Peyer's patch (tissue), 4 donors: Measurements from ENCODE around the gene RNF217.

Source experiments
- CTCF ChIP-seq, 6 experiments: fragments of 450-650 bp in 4 of 6; fragments of 200-600 bp in 2 of 6; sonication (generic) in 1 of 6; IDR thresholded peaks; one replicate each; pipeline ENCODE4 v1.5.1; 2017 to 2019; ENCODE audit warnings: antibody characterized with exemption in 6 of 6, mild to moderate bottlenecking in 3 of 6, moderate library complexity in 1 of 6
- POLR2A ChIP-seq, 2 donors: fragments of 450-650 bp; IDR thresholded peaks; one replicate each; pipeline ENCODE4 v1.5.1; 2017; ENCODE audit warnings: antibody characterized with exemption in 2 of 2, mild to moderate bottlenecking in 2 of 2, moderate library complexity in 2 of 2

GRCh38 chr6:125114248-125114858, 152.1 kb downstream of the RNF217 start:
- peak in 5 of 6 experiments; percentile 55 to 93 (median 79) for TF ChIP-seq CTCF (IDR thresholded peaks at IDR 0.05)
- TF ChIP-seq POLR2A (IDR thresholded peaks at IDR 0.05) = no peak
